ENCODE results near the gene DCD. TPM values are rescaled to one million over a fixed set of nuclear protein-coding genes. Genes with fewer than 3 reads are reported as not detected.
A peak's percentile ranks its signal among the peaks of the same experiment; 100 is the strongest.

Gene DCD
- total and polyA plus RNA-seq, 2 of the 8 experiments (the other 6 are each of a cell fraction or from before 2014, with no cell fraction given) = not detected

- H3K18ac ChIP-seq (ENCODE audit: extremely low read depth, low read length) = no peak overlapping the region
- no peaks in the 10 kb centered on the region; a peak in 1 of 4 replicates for H3K79me2 ChIP-seq (ENCODE audit: control insufficient read depth in 1 of 2, insufficient read depth in 2 of 2, low read length in 2 of 2)
- no peaks in the 10 kb centered on the region; a peak in 1 of 8 replicates for H3K36me3 ChIP-seq (ENCODE audit: control insufficient read depth in 2 of 4, insufficient read depth in 4 of 4, low read length in 3 of 4)
- peak overlapping the region; percentile 51; the same call in 1 of the 2 replicates for H2BK15ac ChIP-seq (ENCODE audit: low read length)
- no peak overlapping the region for H2BK12ac ChIP-seq (ENCODE audit: low read depth, low read length)
- no peak overlapping the region for H2BK120ac ChIP-seq (replicated peaks; ENCODE audit: low read depth, low read length)
- H3K9ac ChIP-seq (replicated peaks in 1 of 4; ENCODE audit: extremely low read depth in 1 of 4, low read depth in 3 of 4, low read length in 3 of 4) = no peak overlapping the region
- no peaks in the 10 kb centered on the region for H3K23me2 ChIP-seq (ENCODE audit: low read depth, low read length)
- no peak overlapping the region for H4K91ac ChIP-seq (replicated peaks; ENCODE audit: insufficient read length, low read length)
- H3K27ac ChIP-seq (ENCODE audit: low read depth, low read length) = no peak overlapping the region
- DNase-seq (ENCODE audit: low read depth in 1 of 2, low spot score in 2 of 2) (peak in 1 of 2 experiments; percentile 25), FAIRE-seq (peak; percentile 98)
- no peak overlapping the region for H2AK5ac ChIP-seq (ENCODE audit: low read depth, low read length)
- no peak overlapping the region for H3K4me3 ChIP-seq (ENCODE audit: extremely low read depth in 1 of 4, insufficient read depth in 2 of 4, low read depth in 3 of 4, low read length in 4 of 4)
- no peak overlapping the region for H3K4ac ChIP-seq (replicated peaks; ENCODE audit: insufficient read length, low read depth, low read length)
- H2AFZ ChIP-seq (ENCODE audit: low read length) = no peak overlapping the region; the same call in 1 of the 2 replicates
- 43% methylated on average over 2 of the region's 2 CpGs; no CpG with 5 or more reads in 1 of the 2 experiments for WGBS, 2 experiments (ENCODE audit: extremely low coverage in 1 of 2, insufficient coverage in 1 of 2, insufficient read length in 1 of 2, insufficient replicate concordance in 2 of 2, low coverage in 1 of 2, low lambda C conversion rate in 2 of 2, missing lambda C conversion rate in 1 of 2)
- no peak overlapping the region for H3K14ac ChIP-seq (ENCODE audit: insufficient read length)
- TF ChIP-seq KDM4A (IDR thresholded peaks at IDR 0.05; ENCODE audit: low read depth, low read length, severe bottlenecking) (no peak), RAD21 (IDR thresholded peaks at IDR 0.05 in 1 of 2, conservative IDR thresholded peaks at IDR 0.05 in 1 of 2; ENCODE audit: low read depth in 2 of 2, low read length in 2 of 2) (peak; percentile 40 to 52), SRF (IDR thresholded peaks at IDR 0.05; ENCODE audit: low read depth, low read length) (peak; percentile 88), CTCF (IDR thresholded peaks at IDR 0.05; ENCODE audit: control extremely low read depth in 1 of 3, insufficient read depth in 1 of 3, low read depth in 1 of 3, low read length in 3 of 3) (peak; percentile 33 to 83 (median 66))
- H3K79me1 ChIP-seq (ENCODE audit: low read depth, low read length) = no peaks in the 10 kb centered on the region
- no peak overlapping the region for H4K5ac ChIP-seq (ENCODE audit: insufficient read length, low read depth, low read length)
- H3K9me3 ChIP-seq (ENCODE audit: insufficient read depth in 2 of 2, low read depth in 1 of 2, low read length in 1 of 2) = peaks cover 5 to 6% of the 10 kb centered on the region in 2 experiments; a peak in 1 of 4 replicates
- no peak overlapping the region for H2BK5ac ChIP-seq (ENCODE audit: low read depth, low read length)
- CTCF ChIA-PET (ENCODE audit: partially characterized antibody) = interaction anchor here (0.6 to 5.9 kb wide), 19 partner anchors 9 to 384 kb away, joined by 3 to 54 read pairs (median 4); partner anchors contain the start of gene LACRT
- H3K4me2 ChIP-seq (ENCODE audit: insufficient read depth in 1 of 2, low read depth in 2 of 2, low read length in 2 of 2) = no peak overlapping the region
- no peak overlapping the region for H3K56ac ChIP-seq (replicated peaks; ENCODE audit: insufficient read length, low read depth, low read length)
- peaks cover 0 to 1% (median under 1%) of the 10 kb centered on the region in 4 experiments; a peak in 3 of 7 replicates for H3K4me1 ChIP-seq (replicated peaks in 1 of 4; ENCODE audit: control insufficient read depth in 3 of 4, insufficient read depth in 4 of 4, low read length in 3 of 4)
- POLR2A ChIA-PET (ENCODE audit: partially characterized antibody) = interaction anchor here (0.8 to 1.7 kb wide), 2 partner anchors 10 to 33 kb away, joined by 3 to 6 read pairs; no protein-coding TSS in a partner anchor
- no peak overlapping the region for H2BK20ac ChIP-seq (ENCODE audit: low read length)
- no peaks in the 10 kb centered on the region; a peak in 1 of 7 replicates for H3K27me3 ChIP-seq (replicated peaks in 1 of 4; ENCODE audit: control insufficient read depth in 3 of 4, extremely low read depth in 1 of 4, insufficient read depth in 3 of 4, low read length in 3 of 4)
- H4K8ac ChIP-seq (ENCODE audit: extremely low read depth, insufficient read depth, low read length) = no peak overlapping the region
- no peak overlapping the region for H3K23ac ChIP-seq (ENCODE audit: insufficient read length)
- H4K20me1 ChIP-seq (replicated peaks in 1 of 2; ENCODE audit: control insufficient read depth in 1 of 2, insufficient read depth in 2 of 2, low read length in 2 of 2) = no peaks in the 10 kb centered on the region
Measured at GRCh38 chr12:54689984-54690383, 41.8 kb upstream of the DCD start.
